ENCODE measurements around the gene C4orf36. TPM values are rescaled to one million over a fixed set of nuclear protein-coding genes. Genes with fewer than 3 reads are reported as not detected.

The C4orf36 gene
- total RNA-seq, 4 donors from 2014 or later = 0.83 to 2.4 (median 1.4) TPM; not detected in 1

DNA sequence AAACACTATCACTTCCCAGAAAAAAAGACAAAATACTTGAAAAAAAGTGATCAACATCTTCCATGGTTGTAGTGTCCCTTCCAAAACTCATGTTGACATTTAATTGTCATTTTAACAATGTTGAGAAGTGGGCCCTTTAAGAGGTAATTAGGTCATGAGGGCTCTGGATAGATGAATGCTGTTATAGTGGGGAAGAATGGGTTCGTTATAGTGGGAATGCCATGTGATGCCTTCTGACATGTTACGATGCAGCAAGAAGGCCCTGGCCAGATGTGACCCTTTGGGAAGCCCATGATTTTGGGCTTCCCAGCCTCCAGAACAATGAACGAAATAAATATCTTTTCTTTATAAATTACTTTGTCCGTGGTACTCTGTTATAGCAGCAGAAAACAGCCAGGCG is 39.0 kb downstream of the C4orf36 start:
- no peaks in the 10 kb centered on the region for H3K9me3 ChIP-seq
- DNase-seq (ENCODE audit: low spot score in 2 of 2) = no peak
- H3K4me3 ChIP-seq = no peak overlapping the region
- no peak overlapping the region for H3K27ac ChIP-seq
- TF ChIP-seq, protein P1, sequence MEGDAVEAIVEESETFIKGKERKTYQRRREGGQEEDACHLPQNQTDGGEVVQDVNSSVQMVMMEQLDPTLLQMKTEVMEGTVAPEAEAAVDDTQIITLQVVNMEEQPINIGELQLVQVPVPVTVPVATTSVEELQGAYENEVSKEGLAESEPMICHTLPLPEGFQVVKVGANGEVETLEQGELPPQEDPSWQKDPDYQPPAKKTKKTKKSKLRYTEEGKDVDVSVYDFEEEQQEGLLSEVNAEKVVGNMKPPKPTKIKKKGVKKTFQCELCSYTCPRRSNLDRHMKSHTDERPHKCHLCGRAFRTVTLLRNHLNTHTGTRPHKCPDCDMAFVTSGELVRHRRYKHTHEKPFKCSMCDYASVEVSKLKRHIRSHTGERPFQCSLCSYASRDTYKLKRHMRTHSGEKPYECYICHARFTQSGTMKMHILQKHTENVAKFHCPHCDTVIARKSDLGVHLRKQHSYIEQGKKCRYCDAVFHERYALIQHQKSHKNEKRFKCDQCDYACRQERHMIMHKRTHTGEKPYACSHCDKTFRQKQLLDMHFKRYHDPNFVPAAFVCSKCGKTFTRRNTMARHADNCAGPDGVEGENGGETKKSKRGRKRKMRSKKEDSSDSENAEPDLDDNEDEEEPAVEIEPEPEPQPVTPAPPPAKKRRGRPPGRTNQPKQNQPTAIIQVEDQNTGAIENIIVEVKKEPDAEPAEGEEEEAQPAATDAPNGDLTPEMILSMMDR (IDR thresholded peaks at IDR 0.05) = no peak
- TF ChIP-seq POLR2AphosphoS5 (IDR thresholded peaks at IDR 0.05) = no peak
- TF ChIP-seq EP300 (IDR thresholded peaks at IDR 0.05) = no peak
- TF ChIP-seq POLR2A (IDR thresholded peaks at IDR 0.05) = no peak
- H3K4me1 ChIP-seq = peaks cover 28% of the 10 kb centered on the region
- no peaks in the 10 kb centered on the region for H3K27me3 ChIP-seq
- no peaks in the 10 kb centered on the region for H3K36me3 ChIP-seq
- 95% methylated on average over 5 of the region's 5 CpGs for WGBS

DNA sequence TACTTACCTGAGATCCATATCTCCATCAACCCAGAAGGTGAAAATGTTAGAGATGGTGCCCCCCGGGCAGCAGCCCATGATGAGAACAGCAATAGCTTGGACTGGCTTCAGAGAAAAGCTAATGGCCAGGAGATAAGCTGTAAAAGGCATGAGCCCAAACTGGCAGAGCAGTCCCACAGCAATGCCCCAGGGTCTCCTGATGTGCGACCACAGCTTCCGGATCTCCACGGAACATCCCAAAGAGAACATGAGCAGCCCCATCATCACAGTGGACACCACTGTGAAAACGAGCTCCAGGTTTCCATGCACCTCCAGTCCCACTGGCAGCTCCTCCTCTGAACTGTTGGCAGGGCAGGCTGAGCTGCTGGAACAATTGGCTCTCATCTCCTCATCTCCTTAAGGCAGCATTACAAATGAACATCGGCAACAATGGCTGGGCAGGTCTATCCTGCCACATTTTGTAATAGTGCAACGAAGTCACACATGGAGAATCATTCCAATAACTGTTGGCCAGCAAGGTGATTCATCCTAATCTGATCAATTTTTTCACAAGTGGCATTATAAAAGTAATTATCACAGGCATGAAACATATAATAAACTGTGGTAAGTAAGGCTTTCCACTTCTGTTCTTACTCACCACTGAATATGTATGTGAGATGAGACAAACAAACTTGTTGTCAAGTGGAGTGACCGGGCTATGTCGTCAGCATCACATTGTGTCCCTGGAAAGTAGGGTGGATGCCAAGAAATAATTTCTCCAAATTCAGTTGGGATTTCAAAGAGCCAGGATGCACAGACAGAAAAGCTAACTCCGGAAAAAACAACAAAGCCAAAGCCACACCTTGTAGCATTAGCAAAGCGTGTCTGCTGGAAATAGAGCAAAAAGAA is 43.2 kb downstream of the C4orf36 start, which contains the start of gene SLC10A6:
Gene SLC10A6 (minus strand): TSS at position 653 of the 888 bp plus-strand sequence. CDS start 269 bp downstream, at position 384.
- H3K4me1 ChIP-seq = peaks cover 55% of the 10 kb centered on the region
- WGBS = 34% methylated on average over 11 of the region's 11 CpGs
- no peak for DNase-seq (ENCODE audit: low spot score in 2 of 2)
- H3K36me3 ChIP-seq = no peaks in the 10 kb centered on the region
- H3K27ac ChIP-seq = peak within 1 kb of the TSS; percentile 89
- H3K27me3 ChIP-seq = no peaks in the 10 kb centered on the region
- H3K4me3 ChIP-seq = peak within 1 kb of the TSS; percentile 58
- TF ChIP-seq, protein P1 (IDR thresholded peaks at IDR 0.05) = no peak
- TF ChIP-seq POLR2AphosphoS5 (IDR thresholded peaks at IDR 0.05) (peak in 2 of 3 donors; percentile 6 to 67), POLR2A (IDR thresholded peaks at IDR 0.05) (no peak), EP300 (IDR thresholded peaks at IDR 0.05) (no peak)
- H3K9me3 ChIP-seq = no peaks in the 10 kb centered on the region

DNA sequence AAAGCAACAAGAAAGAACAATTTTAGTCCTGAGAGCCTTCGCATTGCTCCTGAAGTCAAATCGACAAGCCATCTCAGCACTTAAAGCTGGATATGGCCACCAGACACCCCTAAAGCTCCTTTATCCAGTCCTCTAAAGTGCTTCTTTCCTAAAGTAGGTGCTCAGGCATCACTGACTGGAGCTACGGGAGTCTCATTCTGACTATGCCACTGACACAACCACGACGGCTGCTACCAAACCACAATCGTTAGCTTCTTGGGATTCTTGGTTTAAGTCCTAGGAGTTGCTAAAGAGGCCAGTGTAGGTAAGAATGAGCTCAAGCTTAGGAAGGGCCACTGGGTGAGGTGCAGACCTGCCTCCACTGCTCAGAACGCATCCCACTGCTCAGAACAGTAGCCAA is 44.1 kb downstream of the C4orf36 start:
- 36% methylated on average over 7 of the region's 7 CpGs for WGBS
- TF ChIP-seq EP300 (IDR thresholded peaks at IDR 0.05) (no peak), POLR2AphosphoS5 (IDR thresholded peaks at IDR 0.05) (no peak), POLR2A (IDR thresholded peaks at IDR 0.05) (no peak)
- TF ChIP-seq, protein P1 (IDR thresholded peaks at IDR 0.05) = no peak
- Histone ChIP-seq H3K36me3 (no peaks in the 10 kb centered on the region), H3K27ac (peak overlapping the region; percentile 89), H3K9me3 (no peaks in the 10 kb centered on the region), H3K4me1 (peaks cover 62% of the 10 kb centered on the region), H3K27me3 (no peaks in the 10 kb centered on the region), H3K4me3 (peak overlapping the region; percentile 58)
- DNase-seq (ENCODE audit: low spot score in 2 of 2) = no peak

- peak overlapping the region; percentile 58 for H3K4me3 ChIP-seq
- no peaks in the 10 kb centered on the region for H3K9me3 ChIP-seq
- TF ChIP-seq, protein P1 (IDR thresholded peaks at IDR 0.05) = no peak
- no peak for TF ChIP-seq POLR2AphosphoS5 (IDR thresholded peaks at IDR 0.05)
- TF ChIP-seq POLR2A (IDR thresholded peaks at IDR 0.05) = no peak
- no peak for TF ChIP-seq EP300 (IDR thresholded peaks at IDR 0.05)
- peak overlapping the region; percentile 89 for H3K27ac ChIP-seq
- H3K36me3 ChIP-seq = no peaks in the 10 kb centered on the region
- H3K27me3 ChIP-seq = no peaks in the 10 kb centered on the region
- no peak for DNase-seq (ENCODE audit: low spot score in 2 of 2)
- WGBS = 41% methylated on average over 4 of the region's 4 CpGs
- peaks cover 66% of the 10 kb centered on the region for H3K4me1 ChIP-seq
These were observed 44.7 kb downstream of the C4orf36 start for GRCh38 chr4:86847571-86847970.

DNA sequence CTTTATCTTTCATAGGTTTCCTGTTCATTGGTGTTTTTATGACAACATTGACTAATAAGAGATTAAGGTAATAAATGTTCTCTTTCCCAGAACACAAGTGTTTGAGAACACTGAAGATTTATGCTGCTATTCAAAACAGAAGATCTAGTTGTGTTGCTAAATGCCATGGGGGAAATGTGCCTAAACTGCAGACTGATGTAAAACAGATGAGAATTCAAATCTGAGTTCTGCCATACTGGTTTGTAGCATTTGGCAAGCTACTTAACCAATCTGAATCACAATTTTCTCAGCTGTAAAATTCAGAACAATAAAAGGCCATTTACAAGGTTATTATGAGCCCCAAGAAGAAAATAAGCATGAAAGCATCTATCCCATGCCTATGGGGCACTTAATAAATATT is 45.3 kb downstream of the C4orf36 start:
- DNase-seq (ENCODE audit: low spot score in 2 of 2) = no peak
- peak overlapping the region; percentile 58 for H3K4me3 ChIP-seq
- H3K27me3 ChIP-seq = no peaks in the 10 kb centered on the region
- no peaks in the 10 kb centered on the region for H3K9me3 ChIP-seq
- peaks cover 69% of the 10 kb centered on the region for H3K4me1 ChIP-seq
- H3K27ac ChIP-seq = peak overlapping the region; percentile 89
- TF ChIP-seq POLR2AphosphoS5 (IDR thresholded peaks at IDR 0.05) (no peak), POLR2A (IDR thresholded peaks at IDR 0.05) (no peak), EP300 (IDR thresholded peaks at IDR 0.05) (no peak)
- TF ChIP-seq, protein P1 (IDR thresholded peaks at IDR 0.05) = no peak
- no peaks in the 10 kb centered on the region for H3K36me3 ChIP-seq
